IPS DF 6.9 (cell line): ENCODE data around the gene LRRFIP2.

ENCODE experiments used
- DNase-seq: peaks from one replicate; pipeline ENCODE4 v3.0.0-alpha.2; 2013; ENCODE audit warnings: low read depth, low spot score
- H3K27ac ChIP-seq: one replicate; pipeline ENCODE4 v1.5.1; 2013; ENCODE audit warnings: low read length, control low read depth
- H3K27me3 ChIP-seq: 2 replicates; pipeline ENCODE4 v1.6.1; 2013; ENCODE audit warnings: mild to moderate bottlenecking, low read length; ENCODE audit not compliant: control insufficient read depth, insufficient read depth
- H3K36me3 ChIP-seq: 2 replicates; pipeline ENCODE4 v1.6.1; 2013; ENCODE audit warnings: low read length; ENCODE audit not compliant: control insufficient read depth, insufficient read depth
- H3K4me1 ChIP-seq: 2 replicates; pipeline ENCODE4 v1.6.1; 2013; ENCODE audit warnings: low read length; ENCODE audit not compliant: control insufficient read depth, insufficient read depth
- H3K4me3 ChIP-seq: 2 replicates; pipeline ENCODE4 v1.5.1; 2013; ENCODE audit warnings: mild to moderate bottlenecking, low read length
- H3K9me3 ChIP-seq: 2 replicates; pipeline ENCODE4 v1.6.1; 2013; ENCODE audit warnings: low read length, inconsistent platforms; ENCODE audit not compliant: control insufficient read depth, insufficient read depth
- WGBS: extraction: QIAGEN DNeasy Blood & Tissue Kit; methylation state at CpG from one replicate; pipeline ENCODE4 v1.1.7; 2013; ENCODE audit warnings: mixed read lengths, missing lambda C conversion rate; ENCODE audit not compliant: insufficient read length, insufficient coverage; 5-methylcytosine and 5-hydroxymethylcytosine counted together

LRRFIP2 gene

DNA sequence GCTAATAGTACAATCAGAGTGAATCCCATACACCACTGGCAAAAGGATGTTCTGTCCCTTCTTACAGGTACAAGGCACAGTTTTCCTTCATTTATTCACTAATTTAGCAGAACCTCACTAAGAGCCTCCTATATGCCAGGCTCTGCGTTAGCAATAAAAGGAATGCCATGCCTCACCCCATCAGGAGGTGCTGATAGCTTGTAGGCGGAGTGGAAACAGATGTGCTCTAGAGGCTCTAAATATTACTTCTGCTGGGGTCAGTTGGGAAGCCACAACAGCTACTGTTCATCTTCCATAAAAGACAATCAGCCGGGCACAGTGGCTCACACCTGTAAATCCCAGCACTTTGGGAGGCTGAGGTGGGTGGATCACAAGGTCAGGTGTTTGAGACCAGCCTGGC, 156.7 kb downstream of the LRRFIP2 start:
- Histone ChIP-seq H3K27me3 (no peaks in the 10 kb centered on the region), H3K4me3 (no peak overlapping the region), H3K36me3 (peaks cover 14% of the 10 kb centered on the region; the same call in 1 of the 2 replicates), H3K9me3 (no peaks in the 10 kb centered on the region), H3K4me1 (no peaks in the 10 kb centered on the region), H3K27ac (no peak overlapping the region)
- no peak for DNase-seq
- no CpG with 5 or more reads among the region's 3 CpGs for WGBS

DNA sequence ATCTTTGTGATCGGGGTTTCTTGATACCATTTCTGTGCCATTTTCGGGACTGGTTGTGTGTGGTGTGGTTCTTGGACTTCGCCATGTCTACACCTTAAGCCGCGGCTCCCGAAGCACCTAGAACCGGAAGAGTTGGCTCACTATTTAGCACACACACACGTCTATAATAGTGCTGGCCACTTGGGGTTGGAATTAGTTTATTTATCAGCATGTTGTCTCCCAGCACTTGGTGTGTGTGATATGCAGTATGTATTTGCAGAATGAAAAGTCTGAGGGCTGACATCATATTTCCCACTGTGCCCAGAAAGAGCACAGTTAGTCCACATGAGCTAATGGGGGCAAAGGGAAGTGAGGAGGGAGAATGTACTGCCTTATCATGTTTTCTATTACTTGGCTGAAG, 157.5 kb downstream of the LRRFIP2 start:
- peaks cover 12% of the 10 kb centered on the region; the same call in 1 of the 2 replicates for H3K36me3 ChIP-seq
- no peak overlapping the region for H3K4me3 ChIP-seq
- no peak for DNase-seq
- no CpG with 5 or more reads among the region's 8 CpGs for WGBS
- no peaks in the 10 kb centered on the region for H3K4me1 ChIP-seq
- no peaks in the 10 kb centered on the region for H3K27me3 ChIP-seq
- H3K9me3 ChIP-seq, result no peaks in the 10 kb centered on the region
- H3K27ac ChIP-seq, result no peak overlapping the region

DNA sequence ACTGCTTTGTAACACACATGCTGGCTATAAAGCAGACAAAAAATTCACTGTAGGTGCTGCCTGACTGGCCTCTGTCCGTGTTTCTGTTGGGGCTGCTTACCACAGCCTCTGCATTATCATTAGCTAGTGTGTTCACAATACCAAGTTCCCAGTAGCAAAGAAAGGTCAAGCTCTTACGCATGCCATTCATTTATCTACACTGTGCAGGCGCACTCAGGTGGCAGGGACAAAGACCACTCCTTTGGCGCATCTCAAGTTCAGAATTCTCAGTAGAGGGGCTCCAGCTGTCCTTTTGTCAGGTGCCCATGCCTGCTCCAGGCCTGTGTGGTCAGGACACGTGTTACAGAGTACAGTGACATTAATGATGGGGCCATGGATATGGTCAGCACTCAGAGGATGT, 158.7 kb downstream of the LRRFIP2 start:
- H3K27me3 ChIP-seq, result no peaks in the 10 kb centered on the region

DNA sequence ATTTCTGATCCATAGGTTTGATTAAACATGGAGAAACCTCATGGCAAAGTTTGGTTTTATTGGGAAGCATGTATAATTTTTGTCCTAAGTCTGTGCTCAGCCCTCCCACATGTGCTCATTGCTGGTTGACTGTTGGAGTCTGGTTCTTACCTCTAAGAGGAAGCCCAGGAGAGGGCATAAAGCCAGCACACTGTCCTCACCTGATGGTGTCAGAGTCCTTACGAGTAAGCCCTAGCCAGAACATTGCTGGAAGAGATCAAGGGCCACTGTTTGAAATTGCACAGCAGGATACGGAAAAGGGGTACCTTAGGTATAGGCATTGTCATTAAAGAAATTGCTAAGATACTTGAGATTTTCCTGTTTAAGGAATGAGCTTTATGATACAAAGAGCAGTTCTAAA, 159.8 kb downstream of the LRRFIP2 start:
- Histone ChIP-seq H3K4me3 (no peak overlapping the region), H3K36me3 (peaks cover 3% of the 10 kb centered on the region; the same call in 1 of the 2 replicates), H3K27me3 (no peaks in the 10 kb centered on the region), H3K27ac (no peak overlapping the region), H3K9me3 (no peaks in the 10 kb centered on the region), H3K4me1 (no peaks in the 10 kb centered on the region)
- WGBS, result no CpG with 5 or more reads among the region's 2 CpGs
- no peak for DNase-seq

More for the DNA sequence above, 158.7 kb downstream of the LRRFIP2 start:
- Histone ChIP-seq H3K4me1 (no peaks in the 10 kb centered on the region), H3K27ac (no peak overlapping the region), H3K36me3 (peaks cover 5% of the 10 kb centered on the region; the same call in 1 of the 2 replicates), H3K9me3 (no peaks in the 10 kb centered on the region), H3K4me3 (no peak overlapping the region)
- WGBS, result no CpG with 5 or more reads among the region's 5 CpGs
- DNase-seq, result no peak
